Sigmoid colon (tissue), 7 donors: ENCODE measurements around the gene OTOL1. TPM values are rescaled to one million over a fixed set of nuclear protein-coding genes. Genes with fewer than 3 reads are reported as not detected.

Experiments
- DNase-seq: peaks from one replicate; pipeline ENCODE4 v3.0.0-alpha.2; 2019
- H3K27ac ChIP-seq, 4 donors: fragments of 200-600 bp; sonication (generic); one replicate each; pipeline ENCODE4 v1.5.1; 2016 to 2019; ENCODE audit warnings: mild to moderate bottlenecking in 1 of 4
- H3K27me3 ChIP-seq, 3 donors: fragments of 200-600 bp; sonication (generic); one replicate each; pipeline ENCODE4 v1.5.1; 2019; ENCODE audit warnings: mild to moderate bottlenecking in 1 of 3
- H3K36me3 ChIP-seq, 4 donors: fragments of 200-600 bp; sonication (generic); one replicate each; pipeline ENCODE4 v1.5.1; 2016 to 2019
- H3K4me1 ChIP-seq, 4 donors: fragments of 200-600 bp; sonication (generic); one replicate each; pipeline ENCODE4 v1.5.1; 2017 to 2019
- H3K4me3 ChIP-seq, 4 donors: fragments of 200-600 bp; sonication (generic); one replicate each; pipeline ENCODE4 v1.5.1; 2017 to 2019; ENCODE audit warnings: mild to moderate bottlenecking in 2 of 4, moderate library complexity in 1 of 4
- H3K9me3 ChIP-seq, 4 donors: fragments of 200-600 bp in 3 of 4; sonication (generic) in 3 of 4; one replicate each; pipeline versions ENCODE4 v1.5.1 to v1.6.1; 2013 to 2019
- CTCF ChIP-seq, 4 experiments: fragments of 450-650 bp in 3 of 4; fragments of 200-600 bp in 1 of 4; IDR thresholded peaks; one replicate each; pipeline ENCODE4 v1.5.1; 2016 to 2019; ENCODE audit warnings: antibody characterized with exemption in 4 of 4, mild to moderate bottlenecking in 3 of 4, moderate library complexity in 2 of 4
- EP300 ChIP-seq, 4 donors: sonication (generic); formaldehyde crosslinking; IDR thresholded peaks; one replicate each; pipeline ENCODE4 v1.6.1; 2017; ENCODE audit warnings: antibody characterized with exemption in 4 of 4
- POLR2A ChIP-seq, 2 donors: fragments of 450-650 bp; IDR thresholded peaks; one replicate each; pipeline ENCODE4 v1.6.1; 2016; ENCODE audit warnings: antibody characterized with exemption in 2 of 2, mild to moderate bottlenecking in 2 of 2, moderate library complexity in 2 of 2
- POLR2AphosphoS5 ChIP-seq, 4 donors: sonication (generic); formaldehyde crosslinking; IDR thresholded peaks; one replicate each; pipeline ENCODE4 v1.6.1; 2017; ENCODE audit warnings: antibody characterized with exemption in 4 of 4
- WGBS, 2 donors: extraction: QIAGEN DNeasy Blood & Tissue Kit; methylation state at CpG; one replicate each; pipeline ENCODE4 v1.1.7; 2013; 5-methylcytosine and 5-hydroxymethylcytosine counted together
- intact Hi-C: fragments of 100-400 bp; cut with DNase I; formaldehyde crosslinking; loops from one replicate; pipeline ENCODE4 v1.15.1; 2023
- polyA plus RNA-seq, 3 donors: library from polyadenylated mRNA; stranded (reverse); fragments of 200-250 nt; gene quantifications; one replicate each; pipeline ENCODE4 v1.2.3, GENCODE V29; 2013
- total RNA-seq, 4 donors: library from RNA; depleted of rRNA; stranded (reverse); fragments of >200 nt; gene quantifications; one replicate each; pipeline ENCODE4 v1.1.0, GENCODE V29; 2016
- donor health status: healthy with polysubstance abuse.
- donor health status: Bipolar disorder and iron deficiency.
- donor health status: healthy.

Gene OTOL1
- total and polyA plus RNA-seq, 7 donors: not detected

DNA sequence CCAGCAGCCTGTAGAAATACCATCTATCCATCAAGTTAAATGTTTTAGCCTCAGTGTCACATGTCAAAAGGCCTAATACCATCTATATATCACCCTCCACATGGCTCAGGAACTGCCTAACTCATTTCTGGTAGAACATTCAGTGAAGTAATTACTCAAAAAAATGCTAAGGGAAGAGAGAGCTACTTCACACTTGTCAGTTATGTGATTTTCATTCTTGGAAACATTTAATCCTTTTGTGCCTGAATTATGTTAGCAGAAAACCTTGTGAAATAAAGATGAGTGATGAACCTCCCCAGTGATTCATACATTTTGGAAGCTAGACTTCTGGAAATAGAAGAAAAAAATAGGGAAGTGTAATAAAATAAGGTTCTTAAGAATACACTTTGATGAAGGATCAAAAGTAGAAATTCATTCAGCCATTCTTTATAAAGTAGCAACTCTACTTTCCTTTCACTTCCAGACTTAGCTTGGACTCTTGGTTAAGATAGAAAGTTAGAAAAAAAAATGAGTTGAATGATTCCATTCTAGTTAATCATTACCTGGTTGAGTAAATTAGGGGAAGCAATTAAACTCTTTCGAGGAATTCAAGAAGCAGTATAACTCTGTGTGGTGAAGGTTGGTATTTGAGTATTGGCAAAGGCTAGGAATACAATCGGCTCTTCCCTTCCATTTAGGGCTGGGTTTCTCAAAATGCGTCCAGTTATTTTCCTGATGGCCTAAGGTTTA, 3.6 kb downstream of the OTOL1 start:
- H3K4me1 ChIP-seq: no peaks in the 10 kb centered on the region
- H3K36me3 ChIP-seq: no peaks in the 10 kb centered on the region
- 17 to 67% methylated on average over 3 of the region's 3 CpGs for WGBS, 2 donors
- H3K27ac ChIP-seq: no peak overlapping the region
- H3K4me3 ChIP-seq: no peak overlapping the region
- DNase-seq: no peak
- TF ChIP-seq CTCF (IDR thresholded peaks at IDR 0.05): no peak
- TF ChIP-seq POLR2AphosphoS5 (IDR thresholded peaks at IDR 0.05): no peak
- no peak for TF ChIP-seq POLR2A (IDR thresholded peaks at IDR 0.05)
- TF ChIP-seq EP300 (IDR thresholded peaks at IDR 0.05): no peak
- intact Hi-C loops: no loop called here
- H3K27me3 ChIP-seq: no peaks in the 10 kb centered on the region
- H3K9me3 ChIP-seq: peaks cover 0 to under 1% (median 0%) of the 10 kb centered on the region in 4 donors

DNA sequence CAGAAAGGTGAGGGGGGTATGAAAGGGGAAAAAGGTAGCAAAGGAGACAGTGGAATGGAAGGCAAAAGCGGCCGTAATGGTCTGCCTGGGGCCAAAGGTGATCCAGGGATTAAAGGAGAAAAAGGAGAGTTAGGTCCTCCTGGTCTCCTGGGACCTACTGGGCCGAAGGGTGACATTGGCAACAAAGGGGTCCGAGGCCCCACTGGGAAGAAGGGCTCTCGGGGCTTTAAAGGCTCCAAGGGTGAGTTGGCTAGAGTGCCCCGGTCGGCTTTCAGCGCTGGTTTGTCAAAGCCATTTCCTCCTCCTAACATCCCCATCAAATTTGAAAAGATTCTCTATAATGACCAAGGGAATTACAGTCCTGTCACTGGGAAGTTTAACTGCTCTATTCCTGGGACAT, 6.7 kb downstream of the OTOL1 start:
- H3K4me1 ChIP-seq: no peaks in the 10 kb centered on the region
- no peak overlapping the region for H3K27ac ChIP-seq
- H3K27me3 ChIP-seq: no peaks in the 10 kb centered on the region
- WGBS, 2 donors: 87 to 92% methylated on average over 8 of the region's 8 CpGs
- H3K36me3 ChIP-seq: no peaks in the 10 kb centered on the region
- intact Hi-C loops: no loop called here
- no peaks in the 10 kb centered on the region for H3K9me3 ChIP-seq
- no peak for TF ChIP-seq POLR2A (IDR thresholded peaks at IDR 0.05)
- no peak for DNase-seq
- H3K4me3 ChIP-seq: no peak overlapping the region

- H3K36me3 ChIP-seq: no peaks in the 10 kb centered on the region
- WGBS, 2 donors: 56 to 75% methylated on average over 2 of the region's 2 CpGs
- no peak for DNase-seq
- H3K4me1 ChIP-seq: no peaks in the 10 kb centered on the region
- intact Hi-C loops: no loop called here
- no peak overlapping the region for H3K27ac ChIP-seq
- TF ChIP-seq POLR2AphosphoS5 (IDR thresholded peaks at IDR 0.05) (no peak), CTCF (IDR thresholded peaks at IDR 0.05) (no peak), POLR2A (IDR thresholded peaks at IDR 0.05) (no peak), EP300 (IDR thresholded peaks at IDR 0.05) (no peak)
- H3K27me3 ChIP-seq: no peaks in the 10 kb centered on the region
- no peaks in the 10 kb centered on the region for H3K9me3 ChIP-seq
- no peak overlapping the region for H3K4me3 ChIP-seq
These were observed 12.4 kb downstream of the OTOL1 start for GRCh38 chr3:161508852-161509477.

DNA sequence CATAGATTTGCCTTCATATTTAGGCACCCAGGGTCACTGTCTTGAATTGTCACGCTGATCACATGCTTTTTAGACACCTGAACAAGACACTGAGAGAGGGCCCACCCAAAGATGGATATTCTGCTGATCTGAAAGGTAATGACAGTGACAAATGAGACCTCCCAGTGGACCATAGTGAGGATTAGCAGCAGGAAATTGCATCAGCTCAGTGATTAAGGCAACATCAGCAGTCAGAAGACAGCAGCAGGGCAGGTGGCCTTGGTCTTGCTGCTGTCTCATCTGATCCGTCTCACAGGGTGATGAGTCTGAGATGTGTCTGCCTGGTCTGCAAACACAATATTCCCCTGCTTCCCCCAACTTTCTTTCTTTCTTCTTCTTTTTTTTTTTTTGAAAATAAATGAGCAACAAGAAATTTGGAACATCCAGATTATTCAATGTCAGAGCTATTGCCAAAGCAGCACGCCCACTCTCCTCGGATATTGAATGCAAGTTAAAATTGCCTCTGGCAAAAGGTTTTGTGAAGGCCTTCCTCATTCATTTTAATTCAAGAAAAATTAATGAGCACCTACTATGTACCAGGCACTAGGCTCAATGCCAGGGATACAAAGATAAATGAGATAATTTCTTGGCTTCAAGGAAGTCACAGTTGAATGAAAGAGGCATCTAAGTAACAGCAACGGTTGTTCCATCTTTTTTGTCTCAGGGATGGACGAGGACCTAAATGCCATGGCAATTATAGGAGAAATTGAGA, 14.1 kb downstream of the OTOL1 start:
- Histone ChIP-seq H3K4me3 (no peak overlapping the region), H3K27ac (no peak overlapping the region), H3K4me1 (no peaks in the 10 kb centered on the region), H3K36me3 (no peaks in the 10 kb centered on the region), H3K9me3 (no peaks in the 10 kb centered on the region), H3K27me3 (no peaks in the 10 kb centered on the region)
- intact Hi-C loops: no loop called here
- no peak for DNase-seq
- WGBS, 2 donors: 79 to 90% methylated on average over 6 of the region's 6 CpGs
- TF ChIP-seq POLR2A (IDR thresholded peaks at IDR 0.05): no peak

GRCh38 chr3:161523916-161524315, 27.3 kb downstream of the OTOL1 start:
- Histone ChIP-seq H3K27ac (no peak overlapping the region), H3K4me1 (no peaks in the 10 kb centered on the region), H3K9me3 (no peaks in the 10 kb centered on the region), H3K36me3 (no peaks in the 10 kb centered on the region), H3K4me3 (no peak overlapping the region), H3K27me3 (no peaks in the 10 kb centered on the region)
- TF ChIP-seq POLR2A (IDR thresholded peaks at IDR 0.05): no peak
- TF ChIP-seq EP300 (IDR thresholded peaks at IDR 0.05): no peak
- TF ChIP-seq POLR2AphosphoS5 (IDR thresholded peaks at IDR 0.05): no peak
- no peak for TF ChIP-seq CTCF (IDR thresholded peaks at IDR 0.05)
- intact Hi-C loops: no loop called here
- 28 to 67% methylated on average over 1 of the region's 1 CpG for WGBS, 2 donors
- no peak for DNase-seq
